Amniotic stem cell (primary cell): ENCODE data around the gene GC.
"Not testable (repeated sequence)": the region's sequence is repeated elsewhere in the genome, so short reads cannot be mapped to it uniquely, and the experiment has no call there.

Source experiments
- DNase-seq: peaks from one replicate; lab custom pipeline; 2025; lab: John Stamatoyannopoulos, UW

The GC gene

DNA sequence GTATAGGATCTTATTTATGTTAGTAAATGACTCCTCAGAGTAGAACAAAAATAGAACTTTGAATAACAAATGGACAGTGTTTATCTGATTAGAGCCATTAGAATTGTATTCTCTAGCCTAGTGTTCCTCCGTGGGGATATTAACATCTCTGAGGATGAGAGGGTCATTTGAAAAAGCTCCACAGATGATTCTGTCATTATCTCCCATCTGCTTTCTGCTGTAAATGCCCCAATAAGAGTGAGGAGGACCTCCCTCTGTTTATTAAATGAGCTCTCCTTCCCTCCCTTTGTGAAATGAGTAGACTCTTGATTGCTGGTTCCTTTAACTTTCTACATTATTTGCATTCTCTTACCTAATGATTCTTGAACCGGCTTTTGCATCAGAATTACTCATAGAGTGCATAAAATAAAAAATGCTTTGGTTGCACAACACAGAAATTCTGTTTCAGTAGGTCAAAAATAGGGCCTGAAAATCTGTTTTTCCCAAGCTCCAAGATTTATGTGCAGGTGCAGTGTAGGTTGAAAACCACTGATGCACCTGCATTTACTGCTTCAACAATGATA, 18.0 kb downstream of the GC start:
- no peak for DNase-seq

- no peak for DNase-seq
These were observed 18.5 kb downstream of the GC start for GRCh38 chr4:71765350-71765749.

DNA sequence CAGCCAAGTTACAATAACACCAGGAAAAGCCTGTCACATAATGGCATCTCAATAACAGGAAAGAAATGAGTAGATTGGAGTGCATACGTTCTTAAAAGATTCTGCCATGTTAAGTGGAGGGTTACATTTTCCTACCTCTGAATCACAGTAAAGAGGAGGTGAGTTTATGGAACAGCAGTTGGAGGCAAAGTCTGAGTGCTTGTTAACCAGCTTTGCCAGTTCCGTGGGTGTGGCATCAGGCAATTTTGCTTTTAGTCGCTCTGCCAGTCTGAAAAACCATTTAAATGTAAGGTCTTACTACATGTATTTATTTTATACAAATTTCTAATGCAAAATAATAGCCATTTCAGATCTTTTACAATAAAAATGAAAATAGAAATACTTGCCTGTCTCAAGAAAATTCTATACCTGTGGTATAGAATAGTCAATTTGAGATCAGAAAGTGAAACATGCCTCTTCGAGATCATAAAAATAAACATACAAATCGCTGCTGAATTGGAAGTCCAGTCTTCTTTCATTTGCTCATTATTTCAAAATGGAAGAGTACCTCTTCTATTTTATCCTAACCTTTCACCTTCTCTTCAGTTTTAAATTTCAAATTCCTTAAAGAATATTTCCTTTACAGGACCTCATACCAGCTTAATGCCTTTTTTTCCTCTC, 31.4 kb downstream of the GC start:
- no peak for DNase-seq

DNA sequence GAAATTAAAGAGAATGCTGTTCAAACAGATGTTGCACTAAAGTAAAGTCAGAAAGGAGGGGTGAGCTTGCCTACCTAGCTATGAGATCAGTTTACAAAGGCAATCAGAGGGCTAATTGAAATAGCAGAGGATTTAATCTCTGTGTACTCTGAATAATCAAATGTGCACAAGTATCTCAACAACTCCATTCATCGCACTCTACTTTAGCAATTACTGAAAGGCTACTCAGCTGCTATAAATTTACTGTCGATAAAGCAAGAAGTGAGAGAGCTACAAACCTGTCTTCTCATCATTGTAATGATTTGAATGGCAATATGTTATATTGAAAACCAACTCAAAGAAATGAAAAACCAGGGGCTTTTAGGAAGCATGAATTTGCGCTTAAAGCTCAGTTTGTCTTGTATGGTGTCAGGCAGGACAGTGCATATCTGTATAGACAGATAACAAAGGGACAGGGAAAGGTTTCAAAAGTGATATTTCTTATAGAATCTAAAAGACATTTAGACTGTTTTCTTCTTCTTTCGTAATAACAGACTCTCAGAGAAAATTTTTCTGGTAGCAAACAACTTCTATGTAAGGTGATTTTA, 34.8 kb downstream of the GC start:
- no peak for DNase-seq

DNA sequence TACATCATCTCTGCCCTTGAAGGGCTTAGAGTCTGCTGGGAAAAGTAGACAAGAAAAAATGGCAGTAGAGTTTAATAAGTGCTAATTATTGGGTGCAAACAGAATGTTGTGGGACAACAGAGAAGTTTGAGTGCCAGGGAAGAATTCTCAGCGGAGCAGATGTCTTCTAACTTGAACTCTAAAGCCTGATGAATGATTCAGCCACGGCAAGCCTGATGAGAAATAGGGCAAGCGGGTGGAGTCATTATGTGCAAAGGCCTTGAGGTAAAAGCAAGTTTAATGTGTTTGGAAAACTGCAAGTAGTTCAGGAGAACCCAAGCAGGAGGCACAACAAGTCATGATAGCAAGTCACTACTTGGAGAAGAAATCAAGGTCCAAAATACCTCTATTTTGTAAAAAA, 37.5 kb downstream of the GC start:
- no peak for DNase-seq

GRCh38 chr4:71738782-71739181, 45.1 kb downstream of the GC start:
- DNase-seq: not testable (repeated sequence)

- peak; percentile 14 for DNase-seq
These were observed 51.2 kb downstream of the GC start for GRCh38 chr4:71732706-71733105.

- DNase-seq: no peak
These were observed 51.8 kb downstream of the GC start for GRCh38 chr4:71732066-71732465.

DNA sequence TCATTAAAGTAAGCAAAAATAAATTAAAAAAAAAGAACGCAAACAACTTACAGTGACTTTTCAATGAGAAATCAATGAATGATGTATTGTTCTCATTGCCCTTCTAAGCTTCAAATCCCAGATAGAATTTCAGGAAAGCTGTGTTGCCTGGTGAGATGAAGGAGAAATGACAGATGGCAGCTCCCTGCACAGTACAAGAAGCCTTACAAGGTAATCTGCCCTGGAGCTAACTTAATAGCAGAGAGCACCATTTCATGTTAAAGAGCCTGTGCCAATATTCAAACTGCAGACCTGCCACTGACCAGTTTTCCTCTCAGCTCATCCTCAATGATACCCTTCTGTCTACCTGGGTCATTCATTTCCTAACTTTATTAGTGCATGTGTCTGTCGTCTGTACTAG, 54.0 kb downstream of the GC start:
- DNase-seq: no peak

DNA sequence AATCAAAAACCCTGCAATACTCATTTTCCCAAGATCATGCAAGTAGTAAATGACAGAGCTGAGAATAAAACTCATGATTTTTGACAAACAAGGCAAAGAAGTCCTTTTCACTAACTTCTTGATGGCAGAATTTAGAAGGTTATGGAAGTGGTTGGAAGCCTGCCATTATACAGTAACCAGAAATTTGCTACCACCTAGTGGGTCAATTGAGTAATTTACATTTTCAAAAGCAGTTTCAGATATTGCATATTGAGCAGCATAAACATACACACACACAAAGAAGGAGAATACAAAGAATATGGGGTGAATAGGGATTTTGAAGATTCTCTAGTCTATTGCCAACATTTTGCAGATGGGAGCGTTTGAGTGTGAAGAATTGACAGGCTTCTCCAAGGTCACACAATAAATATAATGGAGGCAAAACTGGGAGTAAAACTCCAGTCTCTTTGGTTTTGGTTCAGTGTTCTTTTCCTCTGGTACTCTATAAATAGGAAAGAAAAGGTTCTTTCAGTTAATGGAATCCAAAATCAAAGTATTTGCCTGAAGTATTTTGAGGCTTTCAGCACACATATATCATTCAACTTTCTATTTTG, 70.2 kb downstream of the GC start:
- peak; percentile 58 for DNase-seq

GRCh38 chr4:71711985-71712348, 71.9 kb downstream of the GC start:
- DNase-seq: no peak

- no peak for DNase-seq
These were observed 72.6 kb downstream of the GC start for GRCh38 chr4:71711044-71711984.

DNA sequence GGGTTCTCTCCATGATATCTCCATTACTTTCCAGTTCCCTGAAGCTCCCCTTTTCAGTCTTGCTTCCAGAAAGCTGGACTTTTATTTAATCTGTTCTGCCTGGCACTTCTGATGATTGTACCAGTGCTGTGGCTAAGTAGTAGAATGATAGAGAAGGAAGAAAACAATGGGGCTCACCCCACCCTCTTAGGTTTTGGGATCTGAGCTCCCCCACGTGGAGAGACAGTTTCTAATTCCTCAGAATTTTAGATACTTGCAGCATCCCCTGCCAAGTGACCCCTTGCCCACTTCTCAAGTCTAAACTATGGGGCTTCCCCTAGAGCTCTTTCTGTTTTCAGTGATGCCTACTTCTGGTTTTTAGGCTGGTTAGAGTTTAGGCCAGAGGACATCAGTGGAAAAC, 73.9 kb downstream of the GC start:
- no peak for DNase-seq

GRCh38 chr4:71698141-71698540, 85.7 kb downstream of the GC start:
- DNase-seq: no peak

DNA sequence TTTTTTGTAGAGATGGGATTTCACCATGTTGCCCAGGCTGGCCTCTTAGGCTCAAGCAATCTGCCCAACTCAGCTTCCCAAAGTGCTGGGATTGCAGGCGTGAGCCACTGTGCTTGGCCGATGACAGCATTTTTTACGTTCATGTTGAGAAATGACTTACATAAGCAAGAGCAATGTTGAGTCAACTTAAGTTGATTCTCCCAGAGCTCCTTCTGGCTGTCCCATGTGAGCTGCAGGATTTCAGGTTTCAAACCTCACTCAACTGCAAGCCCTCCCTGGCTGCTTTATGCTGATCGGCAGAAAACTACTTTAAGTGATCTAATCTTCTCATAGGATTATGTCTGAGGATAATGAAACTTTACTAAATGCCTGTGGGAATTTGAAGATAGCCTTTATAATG, 86.8 kb downstream of the GC start:
- DNase-seq: no peak

DNA sequence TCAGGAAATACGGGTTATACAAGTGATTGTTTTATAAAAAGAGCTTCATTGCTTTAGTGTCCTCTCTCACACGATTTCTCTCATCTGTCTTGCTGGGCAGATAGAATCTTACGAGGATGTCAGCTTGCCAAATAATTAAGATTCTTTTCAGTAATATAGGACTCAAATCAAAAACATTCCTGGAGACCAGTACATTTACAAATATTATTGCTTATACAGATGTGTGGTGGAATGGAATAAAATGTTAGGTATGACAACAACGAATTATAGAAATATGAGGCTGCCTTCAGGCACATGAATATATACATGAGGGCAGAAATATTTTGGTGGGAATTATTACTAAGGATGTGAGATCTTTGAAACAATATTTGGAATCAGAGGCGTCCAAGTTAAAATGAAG, 88.9 kb downstream of the GC start:
- DNase-seq: no peak

DNA sequence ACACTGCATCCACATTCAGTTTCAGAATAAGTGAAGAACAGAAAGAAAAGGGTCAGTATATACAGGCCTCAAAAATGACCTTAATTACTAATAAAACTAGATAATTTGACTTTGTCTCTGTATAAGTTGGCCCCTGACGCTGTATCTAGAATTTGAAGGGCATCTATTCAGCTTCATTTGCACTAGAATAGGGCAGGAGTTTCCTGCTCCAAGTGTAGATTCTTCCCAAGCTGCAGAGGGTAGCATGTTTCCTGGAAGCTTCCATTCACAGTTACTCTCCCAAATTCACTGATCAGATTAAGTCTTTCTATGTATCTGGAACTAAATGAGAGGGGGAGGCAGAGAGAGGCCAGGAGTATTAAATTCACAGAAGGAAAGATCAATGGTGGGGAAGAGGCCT, 90.9 kb downstream of the GC start:
- no peak for DNase-seq

DNA sequence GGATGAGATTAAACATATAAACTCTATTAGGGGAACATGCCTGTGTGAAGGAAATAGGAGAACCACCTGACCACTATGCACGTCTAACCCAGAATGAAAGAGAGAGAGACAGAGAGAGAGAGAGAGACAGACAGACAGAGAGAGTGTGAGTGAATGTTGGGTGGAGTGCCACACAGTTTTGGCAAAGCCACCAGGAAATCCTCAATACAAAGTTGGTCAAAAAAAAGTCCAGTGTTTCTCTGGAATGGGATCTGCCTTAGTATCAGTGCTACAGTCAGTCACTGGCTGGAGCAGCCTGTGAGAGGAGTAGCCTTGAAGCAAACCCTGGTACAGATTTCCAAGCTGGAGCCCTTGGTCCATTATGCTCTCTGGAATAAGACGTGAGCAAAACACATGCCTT, 91.7 kb downstream of the GC start:
- no peak for DNase-seq
